DOHH2 (cell line): ENCODE data around the gene C16orf90.

Experiments
- EZH2phosphoT487 ChIP-seq: fragments of 200-600 bp; sonication (generic); IDR thresholded peaks from 2 replicates; pipeline ENCODE4 v1.6.1; 2017; ENCODE audit warnings: borderline replicate concordance, mild to moderate bottlenecking, antibody characterized with exemption, low read length, moderate library complexity, mixed read lengths
- TF ChIP-seq, protein P1 (sequence below): fragments of 200-600 bp; sonication (generic); IDR thresholded peaks from one replicate; pipeline ENCODE4 v1.5.1; 2014; ENCODE audit warnings: antibody characterized with exemption, mild to moderate bottlenecking, low read depth, low read length; ENCODE audit not compliant: poor library complexity, severe bottlenecking

GRCh38 chr16:3469736-3470135 lies 25.6 kb downstream of the C16orf90 start:
- TF ChIP-seq, protein P1, sequence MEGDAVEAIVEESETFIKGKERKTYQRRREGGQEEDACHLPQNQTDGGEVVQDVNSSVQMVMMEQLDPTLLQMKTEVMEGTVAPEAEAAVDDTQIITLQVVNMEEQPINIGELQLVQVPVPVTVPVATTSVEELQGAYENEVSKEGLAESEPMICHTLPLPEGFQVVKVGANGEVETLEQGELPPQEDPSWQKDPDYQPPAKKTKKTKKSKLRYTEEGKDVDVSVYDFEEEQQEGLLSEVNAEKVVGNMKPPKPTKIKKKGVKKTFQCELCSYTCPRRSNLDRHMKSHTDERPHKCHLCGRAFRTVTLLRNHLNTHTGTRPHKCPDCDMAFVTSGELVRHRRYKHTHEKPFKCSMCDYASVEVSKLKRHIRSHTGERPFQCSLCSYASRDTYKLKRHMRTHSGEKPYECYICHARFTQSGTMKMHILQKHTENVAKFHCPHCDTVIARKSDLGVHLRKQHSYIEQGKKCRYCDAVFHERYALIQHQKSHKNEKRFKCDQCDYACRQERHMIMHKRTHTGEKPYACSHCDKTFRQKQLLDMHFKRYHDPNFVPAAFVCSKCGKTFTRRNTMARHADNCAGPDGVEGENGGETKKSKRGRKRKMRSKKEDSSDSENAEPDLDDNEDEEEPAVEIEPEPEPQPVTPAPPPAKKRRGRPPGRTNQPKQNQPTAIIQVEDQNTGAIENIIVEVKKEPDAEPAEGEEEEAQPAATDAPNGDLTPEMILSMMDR: no peak
- no peak for TF ChIP-seq EZH2phosphoT487
